SU-DHL-6 (cell line): ENCODE data around the gene MOCS1.

Experiments used
- H2AFZ ChIP-seq: fragments of 200-600 bp; sonication (generic); 2 replicates; pipeline ENCODE4 v1.6.1; 2014; ENCODE audit warnings: low read depth, mild to moderate bottlenecking, moderate library complexity, mixed read lengths, antibody characterized with exemption, low read length; ENCODE audit not compliant: severe bottlenecking
- H3F3A ChIP-seq: fragments of 200-600 bp; shearing (Covaris generic); 2 replicates; pipeline ENCODE4 v1.6.0; 2016; ENCODE audit warnings: antibody characterized with exemption, mild to moderate bottlenecking; ENCODE audit not compliant: insufficient read depth
- H3K27ac ChIP-seq: fragments of 200-600 bp; sonication (generic); 2 replicates; pipeline ENCODE4 v1.5.1; 2016; ENCODE audit warnings: low read depth, mild to moderate bottlenecking, low read length, moderate library complexity, mixed read lengths
- H3K27me3 ChIP-seq: fragments of 200-600 bp; sonication (generic), shearing (Covaris generic); 2 replicates; pipeline ENCODE4 v1.6.0; 2014; ENCODE audit warnings: mild to moderate bottlenecking, low read length
- H3K36me3 ChIP-seq: fragments of 200-600 bp; sonication (generic); 2 replicates; pipeline ENCODE4 v1.6.1; 2014; ENCODE audit warnings: mild to moderate bottlenecking, low read length, mixed read lengths
- H3K4me2 ChIP-seq: fragments of 300-600, 200-600 bp; shearing (Covaris generic), sonication (generic); 2 replicates; pipeline ENCODE4 v1.6.0; 2014; ENCODE audit warnings: low read length, low read depth, mild to moderate bottlenecking; ENCODE audit not compliant: poor library complexity, severe bottlenecking
- H3K4me3 ChIP-seq: fragments of 200-600 bp; sonication (generic); 2 replicates; pipeline ENCODE4 v1.5.1; 2014; ENCODE audit warnings: antibody characterized with exemption, low read length, mild to moderate bottlenecking, mixed read lengths; ENCODE audit not compliant: insufficient read depth, poor library complexity, severe bottlenecking
- H3K79me2 ChIP-seq: fragments of 200-600 bp; sonication (generic); 2 replicates; pipeline ENCODE4 v1.6.1; 2014; ENCODE audit warnings: mild to moderate bottlenecking, low read length, moderate library complexity; ENCODE audit not compliant: insufficient read depth
- H3K9ac ChIP-seq: fragments of 200-600 bp; sonication (generic); 2 replicates; pipeline ENCODE4 v1.7.0; 2014; ENCODE audit warnings: mild to moderate bottlenecking, low read length
- H3K9me2 ChIP-seq: fragments of 200-600 bp; sonication (generic); replicated peaks from 2 replicates; pipeline ENCODE4 v1.6.1; 2014; ENCODE audit warnings: low read length; ENCODE audit not compliant: insufficient read depth
- H3K9me3 ChIP-seq: fragments of 200-600 bp; sonication (generic); 2 replicates; pipeline ENCODE4 v1.6.1; 2014; ENCODE audit warnings: low read length, mixed read lengths; ENCODE audit not compliant: insufficient read depth
- H4K20me1 ChIP-seq: fragments of 200-600 bp; sonication (generic); 2 replicates; pipeline ENCODE4 v1.6.1; 2014; ENCODE audit warnings: low read depth, mild to moderate bottlenecking, antibody characterized with exemption, low read length, moderate library complexity, mixed read lengths
- CTCF ChIP-seq: fragments of 200-600 bp; sonication (generic); IDR thresholded peaks from one replicate; pipeline ENCODE4 v1.5.1; 2017; ENCODE audit warnings: antibody characterized with exemption, mild to moderate bottlenecking, low read length, moderate library complexity; ENCODE audit not compliant: insufficient read depth, poor library complexity, severe bottlenecking
- EZH2phosphoT487 ChIP-seq: fragments of 200-600 bp; sonication (generic), shearing (Covaris generic); conservative IDR thresholded peaks from 2 replicates; pipeline ENCODE4 v1.6.1; 2018; ENCODE audit warnings: mild to moderate bottlenecking, antibody characterized with exemption, low read length, moderate library complexity, mixed read lengths

MOCS1 gene

DNA sequence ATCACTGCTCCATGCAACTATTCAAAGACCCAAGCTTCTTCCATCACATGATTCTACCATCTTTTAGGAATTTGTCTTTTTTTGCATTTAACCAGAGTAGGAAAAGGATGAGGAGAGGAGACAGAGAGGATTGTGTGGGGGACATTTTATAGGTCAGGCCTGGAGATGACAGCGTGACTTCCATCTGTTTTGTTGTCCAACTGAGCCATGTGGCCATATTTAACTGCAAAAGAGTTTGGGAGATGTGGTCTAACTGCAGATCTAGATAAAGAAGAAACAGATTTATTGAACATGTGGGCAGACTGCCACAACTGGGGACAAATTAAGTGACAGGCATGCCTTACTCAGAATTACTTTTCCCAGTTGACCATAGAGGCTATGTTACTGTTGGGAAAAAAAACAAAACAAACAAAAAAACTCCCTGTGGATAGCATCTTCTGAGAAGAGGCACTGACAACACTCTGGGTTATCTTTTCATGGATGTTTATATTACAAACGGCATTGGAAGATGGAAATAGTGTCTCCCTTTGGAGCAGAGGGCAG, 18.9 kb upstream of the MOCS1 start:
- no peaks in the 10 kb centered on the region for H3F3A ChIP-seq
- no peaks in the 10 kb centered on the region for H3K9me3 ChIP-seq
- no peak overlapping the region for H3K4me2 ChIP-seq
- H3K36me3 ChIP-seq = no peaks in the 10 kb centered on the region
- H3K4me3 ChIP-seq = no peak overlapping the region
- no peaks in the 10 kb centered on the region for H3K79me2 ChIP-seq
- H3K9me2 ChIP-seq = no peaks in the 10 kb centered on the region
- H4K20me1 ChIP-seq = no peaks in the 10 kb centered on the region
- H3K27me3 ChIP-seq = no peaks in the 10 kb centered on the region
- H3K27ac ChIP-seq = no peak overlapping the region
- H2AFZ ChIP-seq = no peak overlapping the region
- no peak overlapping the region for H3K9ac ChIP-seq
- TF ChIP-seq CTCF = no peak
- no peak for TF ChIP-seq EZH2phosphoT487

DNA sequence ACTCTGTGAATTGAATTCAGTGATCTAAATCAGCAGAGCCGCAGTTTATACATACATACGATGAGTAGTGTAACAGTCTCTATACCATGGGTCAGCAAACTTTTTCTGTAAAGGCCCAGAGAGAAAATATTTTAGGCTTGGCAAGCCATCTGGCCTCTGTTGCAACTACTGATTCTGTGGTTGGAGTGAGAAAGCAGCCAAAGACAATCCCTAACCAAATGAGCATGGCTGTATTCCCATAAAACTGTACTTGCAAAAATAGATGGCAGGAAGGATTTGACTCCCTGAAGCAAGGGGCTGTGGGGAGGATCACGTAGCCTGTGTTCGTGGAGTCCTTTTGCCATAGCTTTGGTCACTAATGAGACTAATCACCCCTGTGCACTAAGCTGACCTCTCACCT, 17.9 kb upstream of the MOCS1 start:
- no peak overlapping the region for H3K4me2 ChIP-seq
- TF ChIP-seq EZH2phosphoT487 (no peak), CTCF (no peak)
- H3K27ac ChIP-seq = no peak overlapping the region
- no peaks in the 10 kb centered on the region for H3K27me3 ChIP-seq
- no peaks in the 10 kb centered on the region for H3K9me2 ChIP-seq
- no peaks in the 10 kb centered on the region for H3K79me2 ChIP-seq
- H3F3A ChIP-seq = no peaks in the 10 kb centered on the region
- H4K20me1 ChIP-seq = no peaks in the 10 kb centered on the region
- H2AFZ ChIP-seq = no peak overlapping the region
- H3K9ac ChIP-seq = no peak overlapping the region
- no peaks in the 10 kb centered on the region for H3K9me3 ChIP-seq
- H3K4me3 ChIP-seq = no peak overlapping the region
- no peaks in the 10 kb centered on the region for H3K36me3 ChIP-seq

- Histone ChIP-seq H3K36me3 (no peaks in the 10 kb centered on the region), H3K9me3 (no peaks in the 10 kb centered on the region), H4K20me1 (no peaks in the 10 kb centered on the region), H3K27me3 (no peaks in the 10 kb centered on the region), H3K4me3 (no peak overlapping the region), H3F3A (no peaks in the 10 kb centered on the region), H2AFZ (no peak overlapping the region), H3K9me2 (no peaks in the 10 kb centered on the region), H3K79me2 (no peaks in the 10 kb centered on the region), H3K9ac (no peak overlapping the region), H3K4me2 (no peak overlapping the region), H3K27ac (no peak overlapping the region)
- TF ChIP-seq CTCF (no peak), EZH2phosphoT487 (no peak)
These were observed 17.5 kb upstream of the MOCS1 start for GRCh38 chr6:39951716-39952115.
